HG03460 (cell line): ENCODE results near the gene RFC2.
A peak's percentile ranks its signal among the peaks of the same experiment; 100 is the strongest.
"Not testable (repeated sequence)": the region's sequence is repeated elsewhere in the genome, so short reads cannot be mapped to it uniquely, and the experiment has no call there.

Experiments
- ATAC-seq: cut with Tn5 transposase; IDR thresholded peaks from one replicate; pipeline ENCODE4 v1.9.1; 2021; ENCODE audit not compliant: unreplicated experiment

Gene RFC2

GRCh38 chr7:74219416-74219815 lies 34.8 kb downstream of the RFC2 start:
- no peak for ATAC-seq

DNA sequence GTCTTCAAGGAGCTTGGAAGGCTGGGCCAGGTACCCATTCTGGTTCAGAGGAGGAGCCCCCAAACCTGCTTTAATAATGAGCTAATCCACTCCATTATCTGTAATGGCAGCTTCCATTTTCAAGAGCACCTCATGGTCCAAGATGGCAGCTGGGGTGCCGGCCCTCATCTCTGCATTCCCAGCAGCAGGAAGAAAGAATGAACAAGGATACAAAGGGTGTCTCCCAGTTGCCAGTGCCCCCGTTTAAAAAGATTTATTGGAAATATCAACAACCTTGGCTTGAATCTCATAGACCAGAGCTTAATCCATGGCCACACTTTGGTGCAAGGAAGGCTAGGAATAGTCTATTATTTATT lies 35.9 kb downstream of the RFC2 start:
- no peak for ATAC-seq

- ATAC-seq: peak; percentile 59
Observed at GRCh38 chr7:74217455-74218342, 36.5 kb downstream of the RFC2 start.

DNA sequence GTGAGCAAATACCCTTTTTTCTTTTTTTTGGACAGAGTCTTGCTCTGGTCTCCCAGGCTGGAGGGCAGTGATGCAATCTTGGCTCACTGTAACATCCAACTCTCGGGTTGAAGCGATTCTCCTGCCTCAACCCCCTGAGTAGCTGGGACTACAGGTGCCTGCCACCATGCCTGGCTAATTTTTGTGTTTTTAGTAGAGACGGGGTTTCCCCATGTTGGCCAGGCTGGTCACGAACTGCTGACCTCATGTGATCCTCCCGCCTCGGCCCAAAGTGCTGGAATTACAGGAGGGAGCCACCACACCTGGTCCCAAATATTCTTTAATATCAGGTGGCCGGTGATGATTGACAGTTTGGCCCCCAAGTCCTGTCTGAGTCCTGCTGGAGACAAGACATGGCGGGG lies 37.8 kb downstream of the RFC2 start:
- no peak for ATAC-seq

DNA sequence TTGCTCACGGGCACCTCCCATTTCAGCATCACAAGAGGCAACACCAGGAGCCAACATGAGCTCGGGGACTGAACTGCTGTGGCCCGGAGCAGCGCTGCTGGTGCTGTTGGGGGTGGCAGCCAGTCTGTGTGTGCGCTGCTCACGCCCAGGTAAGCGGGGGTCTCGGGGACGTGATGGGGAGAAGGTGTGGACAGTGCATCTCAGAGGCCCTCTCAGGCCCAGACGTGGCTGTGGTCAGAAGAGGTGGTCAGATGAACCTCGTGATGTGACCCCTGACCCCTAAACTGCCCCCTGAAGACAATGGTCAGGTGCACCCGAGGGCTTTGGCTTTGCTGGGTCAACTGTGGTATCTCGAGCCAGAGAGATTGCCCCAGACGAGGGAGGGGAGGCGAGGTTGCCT lies 38.3 kb downstream of the RFC2 start:
- ATAC-seq: no peak

DNA sequence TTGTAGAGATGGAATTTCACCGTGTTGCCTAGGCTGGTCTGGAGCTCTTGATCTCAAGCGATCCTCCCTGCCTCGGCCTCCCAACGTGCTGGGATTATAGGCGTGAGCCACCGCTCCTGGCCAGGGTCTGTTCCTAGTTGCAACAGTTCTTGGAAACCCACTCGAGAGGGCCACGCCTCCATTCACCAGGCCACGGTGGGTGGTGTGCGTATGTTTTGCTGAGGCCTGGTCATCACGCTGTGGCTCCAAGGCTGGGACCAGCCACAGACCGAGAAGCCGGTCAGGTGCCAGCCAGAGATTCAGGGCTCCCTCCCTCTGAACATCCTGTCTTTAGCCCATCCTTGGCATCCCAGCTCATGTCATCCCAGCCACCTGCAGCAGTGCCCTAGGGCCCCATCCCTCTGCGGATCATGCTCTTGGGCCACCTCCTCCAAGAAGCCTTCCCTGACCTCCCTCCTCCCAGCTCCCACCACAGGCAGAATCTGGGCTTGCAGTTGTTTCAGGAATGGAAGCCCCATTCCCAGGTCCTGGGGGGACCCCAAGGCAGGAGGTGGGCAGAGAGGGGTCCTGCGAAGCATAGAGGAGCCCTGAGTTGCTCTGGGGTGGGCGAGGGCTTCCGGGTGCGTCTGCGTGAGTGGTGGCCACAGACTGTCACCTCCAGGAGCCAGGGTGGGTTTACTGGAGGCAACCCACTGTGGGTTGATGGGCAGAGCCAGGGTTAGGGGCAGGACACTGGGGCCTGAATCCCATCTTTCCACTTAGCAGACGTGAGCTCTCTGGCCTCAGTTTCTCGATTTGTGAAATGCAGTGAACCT lies 39.2 kb downstream of the RFC2 start:
- ATAC-seq: no peak

DNA sequence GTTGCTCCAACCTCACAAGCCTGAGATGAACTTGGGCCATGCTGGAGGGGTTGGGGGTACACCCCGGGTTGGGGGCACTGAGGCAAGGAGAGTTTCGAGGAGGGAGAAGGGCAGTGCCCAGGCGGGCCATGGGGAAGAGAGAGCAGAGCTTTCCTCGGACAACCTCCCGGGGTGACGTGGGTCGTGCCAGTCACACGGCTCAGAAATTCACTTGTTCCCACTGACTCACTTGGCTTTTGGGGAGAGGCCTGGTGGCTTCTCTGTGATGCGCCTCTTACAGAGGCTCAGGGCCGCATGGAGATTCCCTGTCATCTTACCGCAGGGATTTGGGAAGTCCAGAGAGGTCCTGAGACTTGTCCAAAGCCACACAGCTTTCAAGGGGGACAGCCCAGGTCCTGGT lies 41.5 kb downstream of the RFC2 start:
- ATAC-seq: no peak

DNA sequence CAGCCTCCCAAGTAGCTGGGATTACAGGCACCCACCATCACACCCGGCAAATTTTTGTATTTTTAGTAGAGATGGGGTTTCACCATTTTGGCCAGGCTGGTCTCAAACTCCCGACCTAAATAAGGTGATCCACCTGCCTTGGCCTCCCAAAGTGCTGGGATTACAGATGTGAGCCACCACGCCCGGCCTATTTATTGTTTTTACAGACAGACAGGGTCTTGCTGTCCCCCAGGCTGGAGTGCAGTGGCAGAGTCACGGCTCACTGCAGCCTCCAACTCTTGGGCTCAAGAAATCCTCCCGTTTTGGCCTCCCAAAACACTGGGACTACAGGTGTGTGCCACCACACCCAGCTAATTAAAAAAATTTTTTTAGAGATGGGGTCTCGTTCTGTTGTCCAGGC lies 46.0 kb downstream of the RFC2 start:
- ATAC-seq: not testable (repeated sequence)

DNA sequence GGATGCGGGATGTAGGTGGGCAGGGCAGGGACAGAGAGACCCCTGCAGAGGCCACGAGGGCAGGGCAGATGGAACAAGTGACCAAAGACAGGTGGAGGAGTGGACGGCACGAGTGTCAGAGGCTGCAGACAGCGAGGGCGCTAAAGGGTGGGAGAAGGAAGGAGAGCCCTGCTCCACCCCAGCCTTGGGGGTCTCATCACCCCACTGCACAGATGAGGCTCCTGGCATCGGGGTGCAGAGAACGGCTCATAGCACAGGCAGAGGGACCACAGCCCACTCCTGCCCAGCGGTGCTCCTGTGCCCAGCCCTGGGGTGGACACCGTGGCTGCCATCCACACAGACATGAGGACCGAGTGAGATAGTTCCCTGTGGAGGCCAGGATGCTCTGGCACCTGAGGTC lies 46.6 kb downstream of the RFC2 start:
- ATAC-seq: no peak

DNA sequence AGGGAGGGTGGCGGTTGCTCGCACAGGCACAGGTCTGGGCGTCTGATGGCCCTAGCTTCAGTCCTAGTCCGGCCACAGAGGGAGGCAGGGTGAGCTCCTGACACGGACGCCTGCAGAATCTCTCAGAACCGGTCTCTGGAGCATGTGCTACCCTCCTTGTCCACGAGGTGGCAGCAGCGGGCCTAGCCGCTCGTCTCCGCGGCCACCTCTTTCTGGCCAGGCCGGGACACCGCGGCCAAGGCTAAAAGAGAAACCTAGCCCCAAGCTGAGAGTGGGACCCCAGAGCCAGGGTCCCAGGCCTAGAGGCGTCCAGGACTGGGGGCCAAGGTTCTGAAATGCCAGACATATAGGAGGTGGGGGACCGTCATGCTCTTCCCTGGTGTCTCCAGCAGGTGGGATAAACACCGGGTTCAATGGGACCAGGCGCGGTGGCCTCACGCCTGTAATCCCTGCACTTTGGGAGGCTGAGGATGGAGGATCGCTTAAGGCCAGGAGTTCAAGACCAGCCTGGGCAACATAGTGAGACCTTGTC lies 47.5 kb downstream of the RFC2 start:
- no peak for ATAC-seq

DNA sequence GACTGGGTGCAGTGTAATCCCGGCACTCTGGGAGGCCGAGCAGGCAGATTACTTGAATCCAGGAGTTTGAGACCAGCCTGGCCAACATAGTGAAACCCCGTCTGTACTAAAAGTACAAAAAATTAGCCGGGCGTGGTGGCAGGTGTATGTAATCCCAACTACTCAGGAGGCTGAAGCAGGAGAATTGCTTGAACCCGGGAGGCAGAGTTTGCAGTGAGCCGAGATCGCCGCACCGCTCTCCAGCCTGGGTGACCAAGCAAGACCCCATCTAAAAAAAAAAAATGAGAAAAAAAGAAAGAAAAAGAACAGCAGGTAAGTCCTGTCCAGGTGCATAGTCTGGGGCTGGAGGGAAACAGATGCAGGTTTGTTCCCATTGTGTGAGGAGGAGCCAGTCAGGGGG lies 48.1 kb downstream of the RFC2 start:
- ATAC-seq: not testable (repeated sequence)

GRCh38 chr7:74203956-74204618 lies 50.1 kb downstream of the RFC2 start:
- ATAC-seq: no peak

DNA sequence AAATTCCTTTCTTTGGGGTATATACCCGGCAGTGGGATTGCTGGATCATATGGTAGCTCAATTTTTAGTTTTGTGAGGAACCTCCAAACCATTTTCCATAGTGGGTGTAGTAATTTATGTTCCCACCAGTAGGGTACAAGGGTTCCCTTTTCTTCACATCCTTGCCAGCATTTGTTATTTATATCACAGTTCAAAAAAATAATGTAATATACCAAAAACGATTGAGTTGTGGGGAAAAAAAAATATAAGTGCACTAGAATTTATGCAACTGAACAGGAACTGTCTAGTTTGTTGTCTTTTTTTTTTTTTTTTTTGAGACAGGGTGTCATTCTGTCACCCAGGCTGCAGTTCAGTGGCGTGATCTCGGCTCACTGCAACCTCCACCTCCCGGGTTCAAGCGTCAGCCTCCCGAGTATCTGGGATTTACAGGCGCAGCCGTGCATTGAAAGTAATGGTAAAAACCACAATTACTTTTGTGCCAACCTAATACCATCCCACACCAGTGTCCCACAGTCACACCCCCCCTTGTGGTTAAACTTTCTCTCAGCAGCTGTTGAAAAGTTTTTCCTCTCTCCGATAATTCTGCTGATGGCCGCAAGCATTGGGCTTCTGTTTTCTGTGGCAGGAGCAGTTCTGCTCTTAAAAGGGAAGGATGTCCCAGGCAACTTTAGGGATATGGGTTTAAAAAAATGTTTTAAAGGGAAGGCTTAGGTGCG lies 51.2 kb downstream of the RFC2 start:
- ATAC-seq: no peak

GRCh38 chr7:74199551-74200355 lies 54.4 kb downstream of the RFC2 start:
- ATAC-seq: no peak

GRCh38 chr7:74197449-74198124 lies 56.6 kb downstream of the RFC2 start:
- ATAC-seq: no peak

- ATAC-seq: not testable (repeated sequence)
Observed at GRCh38 chr7:74195968-74196654, 58.1 kb downstream of the RFC2 start.

- ATAC-seq: not testable (repeated sequence)
Observed at GRCh38 chr7:74195139-74195860, 58.9 kb downstream of the RFC2 start.

- no peak for ATAC-seq
Observed at GRCh38 chr7:74194686-74195085, 59.5 kb downstream of the RFC2 start.
